ENCODE measurements around the gene C5AR2. TPM values are rescaled to one million over a fixed set of nuclear protein-coding genes. Genes with fewer than 3 reads are reported as not detected.

C5AR2 gene
- polyA plus RNA-seq, 1 donor from 2014 or later, result not detected

GRCh38 chr19:47341734-47342133, 9.8 kb downstream of the C5AR2 start:
- Histone ChIP-seq H4K20me1 (ENCODE audit: insufficient read depth) (no peaks in the 10 kb centered on the region), H3K9me2 (ENCODE audit: insufficient read depth, low read length) (no peaks in the 10 kb centered on the region), H2AFZ (ENCODE audit: low read depth, low read length) (no peak overlapping the region), H3K79me2 (replicated peaks; ENCODE audit: insufficient read depth, low read length) (no peaks in the 10 kb centered on the region), H3K4me3 (ENCODE audit: low read length) (no peak overlapping the region), H3K9ac (ENCODE audit: low read length) (no peak overlapping the region), H3K27ac (ENCODE audit: low read length) (no peak overlapping the region), H3F3A (ENCODE audit: insufficient read depth, low read length, poor library complexity, severe bottlenecking) (no peaks in the 10 kb centered on the region), H3K36me3 (ENCODE audit: insufficient read depth, low read length) (no peaks in the 10 kb centered on the region), H3K4me2 (ENCODE audit: low read length) (no peak overlapping the region), H3K27me3 (ENCODE audit: insufficient read depth, low read depth, low read length) (no peaks in the 10 kb centered on the region), H3K9me3 (ENCODE audit: low read length) (no peaks in the 10 kb centered on the region)
- TF ChIP-seq TAF1 (IDR thresholded peaks at IDR 0.05; ENCODE audit: low read depth) (no peak), MXI1 (conservative IDR thresholded peaks at IDR 0.05; ENCODE audit: poor library complexity, severe bottlenecking) (no peak), EP300 (conservative IDR thresholded peaks at IDR 0.05; ENCODE audit: poor library complexity, severe bottlenecking) (no peak), SMC3 (conservative IDR thresholded peaks at IDR 0.05; ENCODE audit: poor library complexity) (no peak), RAD21 (conservative IDR thresholded peaks at IDR 0.05) (no peak), CTCF (IDR thresholded peaks at IDR 0.05; ENCODE audit: poor library complexity, severe bottlenecking) (no peak), EZH2 (IDR thresholded peaks at IDR 0.05; ENCODE audit: borderline replicate concordance, insufficient read depth, low read length, poor library complexity, severe bottlenecking) (no peak), REST (IDR thresholded peaks at IDR 0.05; ENCODE audit: borderline replicate concordance) (no peak), POLR2AphosphoS5 (IDR thresholded peaks at IDR 0.05) (no peak)

GRCh38 chr19:47343194-47343802, 11.3 kb downstream of the C5AR2 start:
- Histone ChIP-seq H3K9me3 (ENCODE audit: low read length) (no peaks in the 10 kb centered on the region), H3K9ac (ENCODE audit: low read length) (no peak overlapping the region), H3K36me3 (ENCODE audit: insufficient read depth, low read length) (no peaks in the 10 kb centered on the region), H3F3A (ENCODE audit: insufficient read depth, low read length, poor library complexity, severe bottlenecking) (no peaks in the 10 kb centered on the region), H3K79me2 (replicated peaks; ENCODE audit: insufficient read depth, low read length) (no peaks in the 10 kb centered on the region), H3K4me3 (ENCODE audit: low read length) (no peak overlapping the region), H2AFZ (ENCODE audit: low read depth, low read length) (no peak overlapping the region), H4K20me1 (ENCODE audit: insufficient read depth) (no peaks in the 10 kb centered on the region), H3K27me3 (ENCODE audit: insufficient read depth, low read depth, low read length) (no peaks in the 10 kb centered on the region), H3K27ac (ENCODE audit: low read length) (no peak overlapping the region), H3K4me2 (ENCODE audit: low read length) (no peak overlapping the region), H3K9me2 (ENCODE audit: insufficient read depth, low read length) (no peaks in the 10 kb centered on the region)
- TF ChIP-seq TAF1 (IDR thresholded peaks at IDR 0.05; ENCODE audit: low read depth) (no peak), SMC3 (conservative IDR thresholded peaks at IDR 0.05; ENCODE audit: poor library complexity) (no peak), RAD21 (conservative IDR thresholded peaks at IDR 0.05) (no peak), MXI1 (conservative IDR thresholded peaks at IDR 0.05; ENCODE audit: poor library complexity, severe bottlenecking) (no peak), EP300 (conservative IDR thresholded peaks at IDR 0.05; ENCODE audit: poor library complexity, severe bottlenecking) (no peak), REST (IDR thresholded peaks at IDR 0.05; ENCODE audit: borderline replicate concordance) (no peak), CTCF (IDR thresholded peaks at IDR 0.05; ENCODE audit: poor library complexity, severe bottlenecking) (no peak), POLR2AphosphoS5 (IDR thresholded peaks at IDR 0.05) (no peak), EZH2 (IDR thresholded peaks at IDR 0.05; ENCODE audit: borderline replicate concordance, insufficient read depth, low read length, poor library complexity, severe bottlenecking) (no peak)
